SK-N-SH treated with all-trans-retinoic acid at 6 μM for 48 hours (cell line): Measurements from ENCODE around the gene ELAVL1.

Experiments used
- BACH2 ChIP-seq: fragments of 250-450 bp; sonication (Bioruptor Pico); IDR thresholded peaks from 2 replicates; pipeline ENCODE4 v1.9.0; 2021; ENCODE audit warnings: mild to moderate bottlenecking, borderline replicate concordance
- ESRRG ChIP-seq: fragments of 250-450 bp; sonication (Bioruptor Pico); IDR thresholded peaks from 2 replicates; pipeline ENCODE4 v1.6.1; 2021; ENCODE audit warnings: mild to moderate bottlenecking
- ISL1 ChIP-seq: fragments of 250-450 bp; sonication (Bioruptor Pico); IDR thresholded peaks from 2 replicates; pipeline ENCODE4 v2.1.2; 2022; ENCODE audit warnings: mild to moderate bottlenecking, moderate library complexity
- OSR1 ChIP-seq: fragments of 250-450 bp; sonication (Bioruptor Pico); IDR thresholded peaks from 2 replicates; pipeline ENCODE4 v1.8.0; 2022; ENCODE audit warnings: moderate library complexity, mild to moderate bottlenecking, inconsistent platforms
- ZFP3 ChIP-seq: fragments of 250-450 bp; sonication (Bioruptor Pico); IDR thresholded peaks from 2 replicates; pipeline ENCODE4 v1.5.0; 2020; ENCODE audit warnings: mild to moderate bottlenecking, moderate library complexity
- ZFP30 ChIP-seq: fragments of 450-650 bp; formaldehyde crosslinking; IDR thresholded peaks from 2 replicates; pipeline ENCODE4 v1.5.0; 2022; ENCODE audit warnings: mild to moderate bottlenecking, moderate library complexity

- TF ChIP-seq ZFP30 (CRISPR knock-in tag) (no peak), ZFP3 (no peak), BACH2 (CRISPR knock-in tag) (no peak), OSR1 (CRISPR knock-in tag) (no peak), ESRRG (CRISPR knock-in tag) (no peak), ISL1 (CRISPR knock-in tag) (no peak)
These were observed 36.5 kb downstream of the ELAVL1 start for GRCh38 chr19:7968796-7969554.
